HepG2 (cell line): ENCODE results near the gene PAK6. TPM values are rescaled to one million over a fixed set of nuclear protein-coding genes. Genes with fewer than 3 reads are reported as not detected.

Experiments used
- ATAC-seq: fragments of 200-7000 bp; cut with Tn5 transposase; 3 replicates; pipeline ENCODE4 v1.9.1; 2020; ENCODE audit warnings: mild to moderate bottlenecking, moderate library complexity
- BruUV-seq: library from RNA; stranded (reverse); fragments of 400-500 nt; replicated peaks from 2 replicates; lab custom pipeline; 2021; lab: Mats Ljungman, UMichigan
- CTCF ChIA-PET: fragments of 300-600 bp; formaldehyde crosslinking; extraction: SDS; loops from one replicate; lab custom pipeline; 2021; ENCODE audit warnings: low total read pairs, inconsistent platforms, low intra/inter-chr PET ratio; lab: Yijun Ruan, JAX
- POLR2A ChIA-PET: fragments of 350-600 bp; sonication (Branson Sonifier 250); formaldehyde crosslinking; loops from one replicate; lab custom pipeline; 2020; ENCODE audit warnings: antibody characterized with exemption, inconsistent platforms; lab: Yijun Ruan, JAX
- DNase-seq: peaks from one replicate; pipeline ENCODE4 v3.0.0-alpha.2; 2015; ENCODE audit warnings: low spot score
- FAIRE-seq: peaks from 3 replicates; lab custom pipeline; 2011; peaks lifted over from hg19 to GRCh38; lab: Jason Lieb, UNC
- H2AFZ ChIP-seq: one replicate; pipeline ENCODE4 v1.6.1; 2011; ENCODE audit warnings: low read length, inconsistent platforms
- H3K27ac ChIP-seq: fragments of 300-600 bp; 3 replicates; pipeline ENCODE4 v1.8.0; 2011; ENCODE audit warnings: mixed run types, mild to moderate bottlenecking, mixed read lengths, low read length, inconsistent platforms; ENCODE audit not compliant: insufficient read depth; ENCODE audit errors: extremely low read length
- H3K27me3 ChIP-seq, 2 experiments: fragments of 200-600 bp in 1 of 2; 2 replicates in 1 of 2; 3 replicates in 1 of 2; pipeline versions ENCODE4 v1.6.0 to v1.8.0; 2011; ENCODE audit warnings: low read length in 2 of 2, mild to moderate bottlenecking in 2 of 2, moderate library complexity in 2 of 2, inconsistent platforms in 1 of 2; ENCODE audit not compliant: insufficient read depth in 2 of 2, control insufficient read depth in 1 of 2
- H3K36me3 ChIP-seq, 2 experiments: fragments of 200-600 bp in 1 of 2; replicated peaks in 1 of 2; 2 replicates in 1 of 2; 3 replicates in 1 of 2; pipeline versions ENCODE4 v1.5.1 to v1.8.0; 2011; ENCODE audit warnings: low read length in 2 of 2, inconsistent platforms in 1 of 2; ENCODE audit not compliant: insufficient read depth in 2 of 2, control insufficient read depth in 1 of 2
- H3K4me1 ChIP-seq: 2 replicates; pipeline ENCODE4 v1.5.1; 2012; ENCODE audit warnings: low read length, inconsistent platforms; ENCODE audit not compliant: insufficient read depth
- H3K4me2 ChIP-seq: 2 replicates; pipeline ENCODE4 v1.6.0; 2011; ENCODE audit warnings: low read depth, low read length, inconsistent platforms
- H3K4me3 ChIP-seq, 3 experiments: fragments of 200-600 bp in 1 of 3; sonication (generic), shearing (Covaris generic) in 1 of 3; replicated peaks in 1 of 3; 2 replicates each; pipeline ENCODE4 v1.5.1; 2011 to 2016; ENCODE audit warnings: low read length in 3 of 3, inconsistent platforms in 2 of 3, low read depth in 2 of 3, mild to moderate bottlenecking in 2 of 3, control low read depth in 1 of 3, mixed read lengths in 1 of 3; ENCODE audit not compliant: insufficient read depth in 1 of 3
- H3K79me2 ChIP-seq: one replicate; pipeline ENCODE4 v1.6.1; 2011; ENCODE audit warnings: low read length, inconsistent platforms; ENCODE audit not compliant: insufficient read depth
- H3K9ac ChIP-seq: 2 replicates; pipeline ENCODE4 v1.6.0; 2011; ENCODE audit warnings: mild to moderate bottlenecking, low read depth, low read length, inconsistent platforms; ENCODE audit not compliant: insufficient read depth
- H3K9me3 ChIP-seq: 2 replicates; pipeline ENCODE4 v1.5.1; 2012; ENCODE audit warnings: mild to moderate bottlenecking, low read length
- H4K20me1 ChIP-seq: 2 replicates; pipeline ENCODE4 v1.6.0; 2011; ENCODE audit warnings: inconsistent platforms, mild to moderate bottlenecking, low read length, moderate library complexity; ENCODE audit not compliant: insufficient read depth
- CREB1 ChIP-seq, 2 experiments: fragments of 450-650 bp in 1 of 2; IDR thresholded peaks; 2 replicates each; pipeline ENCODE4 v1.6.1; 2016 to 2017; ENCODE audit warnings: control low read depth in 1 of 2, mild to moderate bottlenecking in 1 of 2, missing compliant biosample characterization in 1 of 2, missing genetic modification characterization in 1 of 2
- KLF13 ChIP-seq: sonication (generic); formaldehyde crosslinking; IDR thresholded peaks from 2 replicates; pipeline ENCODE4 v1.4.0; 2020; ENCODE audit warnings: mild to moderate bottlenecking, missing genetic modification reagents
- MTA3 ChIP-seq: sonication (generic); formaldehyde crosslinking; IDR thresholded peaks from 2 replicates; pipeline ENCODE4 v1.4.0; 2020; ENCODE audit warnings: missing genetic modification reagents
- NR1H2 ChIP-seq: sonication (generic); formaldehyde crosslinking; IDR thresholded peaks from 2 replicates; pipeline ENCODE4 v1.8.1; 2022; ENCODE audit warnings: low read depth, missing genetic modification reagents, borderline replicate concordance
- NR2F1 ChIP-seq, 2 experiments: fragments of 450-650 bp in 1 of 2; formaldehyde crosslinking in 1 of 2; IDR thresholded peaks; 2 replicates each; pipeline versions ENCODE4 v1.5.0 to v1.6.1; 2016 to 2020; ENCODE audit warnings: mild to moderate bottlenecking in 1 of 2, missing compliant biosample characterization in 1 of 2, missing genetic modification reagents in 1 of 2, moderate library complexity in 1 of 2
- RBFOX2 ChIP-seq: fragments of 200-400 bp; formaldehyde crosslinking; IDR thresholded peaks from 2 replicates; pipeline ENCODE4 v1.6.1; 2017; ENCODE audit warnings: low read depth, mild to moderate bottlenecking, low read length
- SMAD9 ChIP-seq: sonication (generic); formaldehyde crosslinking; IDR thresholded peaks from 2 replicates; pipeline ENCODE4 v1.5.1; 2020; ENCODE audit warnings: mild to moderate bottlenecking, missing genetic modification reagents
- TBL1XR1 ChIP-seq: fragments of 150-350 bp; IDR thresholded peaks from 2 replicates; pipeline ENCODE4 v1.6.1; 2014; ENCODE audit warnings: borderline replicate concordance, low read length; ENCODE audit not compliant: partially characterized antibody
- TBX3 ChIP-seq: fragments of 450-650 bp; IDR thresholded peaks from 2 replicates; pipeline ENCODE4 v1.6.1; 2017; ENCODE audit warnings: antibody characterized with exemption, mild to moderate bottlenecking, inconsistent platforms, borderline replicate concordance
- XRCC5 ChIP-seq: fragments of 200-400 bp; formaldehyde crosslinking; optimal IDR thresholded peaks from 2 replicates; pipeline ENCODE3; 2017; ENCODE audit warnings: mild to moderate bottlenecking, low read length
- ZNF253 ChIP-seq: sonication (generic); formaldehyde crosslinking; IDR thresholded peaks from 2 replicates; pipeline ENCODE4 v1.8.0; 2022; ENCODE audit warnings: mild to moderate bottlenecking, missing genetic modification reagents, borderline replicate concordance
- ZNF776 ChIP-seq: sonication (generic); formaldehyde crosslinking; IDR thresholded peaks from 2 replicates; pipeline ENCODE4 v1.4.0; 2020; ENCODE audit warnings: mild to moderate bottlenecking, missing genetic modification reagents
- ZNF777 ChIP-seq: sonication (generic); formaldehyde crosslinking; IDR thresholded peaks from 2 replicates; pipeline ENCODE4 v1.4.0; 2020; ENCODE audit warnings: missing genetic modification reagents
- WGBS: methylation state at CpG from one replicate; pipeline ENCODE4 v1.1.6; 2017; ENCODE audit warnings: low lambda C conversion rate; 5-methylcytosine and 5-hydroxymethylcytosine counted together
- in situ Hi-C: cut with HindIII; loops from 2 replicates; pipeline ENCODE4 v1.10.0; 2017; ENCODE audit warnings: low pct_unique_long_range_greater_than_20kb; ENCODE audit not compliant: extremely low pct_ligation_motif_present
- intact Hi-C: fragments of 100-400 bp; cut with micrococcal nuclease; formaldehyde crosslinking; loops from one replicate; pipeline ENCODE4 v1.10.0; 2022; ENCODE audit not compliant: unreplicated experiment
- polyA plus RNA-seq, 8 experiments: library from polyadenylated mRNA; depleted of rRNA in 3 of 8; stranded (reverse) in 7 of 8; unstranded in 1 of 8; fragments of >200 nt; fragmentation: Illumina TruSeq in 4 of 8; extraction: Trizol in 4 of 8; gene quantifications; 2 replicates each; pipeline versions ENCODE4 v1.2.1 to v1.2.3, GENCODE V29; 2011 to 2016; ENCODE audit warnings: low read depth in 4 of 8, missing spikeins in 1 of 8, mixed read lengths in 1 of 8; ENCODE audit not compliant: insufficient read depth in 1 of 8
- total RNA-seq, 5 experiments: library from RNA; depleted of rRNA; stranded (reverse); fragments of >200 nt; fragmentation: Illumina TruSeq; extraction: Trizol; gene quantifications; 2 replicates each; pipeline ENCODE4 v1.2.3, GENCODE V29; 2016; ENCODE audit warnings: low read depth in 1 of 5
- TF ChIP-seq, protein P1 (sequence below): sonication (generic); formaldehyde crosslinking; IDR thresholded peaks from 2 replicates; pipeline ENCODE4 v1.4.0; 2020; ENCODE audit warnings: low read depth, mild to moderate bottlenecking, missing genetic modification reagents

The PAK6 gene
- total and polyA plus RNA-seq, 2 of the 13 experiments (the other 11 are each of a cell fraction or from before 2014, with no cell fraction given) = 0.07 TPM; not detected in 1

DNA sequence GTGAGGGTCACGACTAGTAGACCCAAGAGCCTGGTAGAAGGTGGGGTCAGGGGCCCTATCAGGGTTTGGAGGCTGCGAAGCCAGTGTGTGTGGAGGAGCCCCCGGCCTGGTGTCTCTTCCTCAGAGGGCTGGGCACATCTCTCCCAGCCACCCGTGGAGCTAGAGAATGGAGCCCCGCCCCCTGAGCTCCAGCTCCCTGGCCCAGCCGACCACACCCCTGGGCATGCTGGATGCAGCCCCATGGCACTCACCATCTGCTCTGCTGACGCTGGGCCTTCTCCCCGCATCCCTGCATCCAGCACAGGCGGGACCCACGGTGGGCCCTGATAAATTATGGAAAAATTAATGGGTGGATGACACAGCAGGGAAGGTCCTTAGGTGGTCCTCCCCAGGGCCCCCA, 26.5 kb downstream of the PAK6 start:
- FAIRE-seq (no peak), ATAC-seq (no peak), DNase-seq (no peak)
- ChIA-PET POLR2A (no interaction called here), CTCF (no interaction called here)
- Histone ChIP-seq H3K9me3 (no peaks in the 10 kb centered on the region), H3K4me2 (no peak overlapping the region), H3K27ac (no peak overlapping the region), H3K27me3 (peaks cover 6 to 39% of the 10 kb centered on the region in 2 experiments; a peak in 4 of 5 replicates), H3K4me1 (no peaks in the 10 kb centered on the region), H4K20me1 (no peaks in the 10 kb centered on the region), H2AFZ (no peak overlapping the region), H3K4me3 (no peak overlapping the region), H3K79me2 (no peaks in the 10 kb centered on the region), H3K36me3 (no peaks in the 10 kb centered on the region), H3K9ac (no peak overlapping the region)
- WGBS = 62% methylated on average over 3 of the region's 10 CpGs
- intact Hi-C loops (no loop called here), in situ Hi-C loops (no loop called here)
- TF ChIP-seq, protein P1, sequence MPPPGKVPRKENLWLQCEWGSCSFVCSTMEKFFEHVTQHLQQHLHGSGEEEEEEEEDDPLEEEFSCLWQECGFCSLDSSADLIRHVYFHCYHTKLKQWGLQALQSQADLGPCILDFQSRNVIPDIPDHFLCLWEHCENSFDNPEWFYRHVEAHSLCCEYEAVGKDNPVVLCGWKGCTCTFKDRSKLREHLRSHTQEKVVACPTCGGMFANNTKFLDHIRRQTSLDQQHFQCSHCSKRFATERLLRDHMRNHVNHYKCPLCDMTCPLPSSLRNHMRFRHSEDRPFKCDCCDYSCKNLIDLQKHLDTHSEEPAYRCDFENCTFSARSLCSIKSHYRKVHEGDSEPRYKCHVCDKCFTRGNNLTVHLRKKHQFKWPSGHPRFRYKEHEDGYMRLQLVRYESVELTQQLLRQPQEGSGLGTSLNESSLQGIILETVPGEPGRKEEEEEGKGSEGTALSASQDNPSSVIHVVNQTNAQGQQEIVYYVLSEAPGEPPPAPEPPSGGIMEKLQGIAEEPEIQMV (CRISPR knock-in tag) = no peak
- TF ChIP-seq MTA3 (CRISPR knock-in tag) (no peak), ZNF776 (CRISPR knock-in tag) (no peak)
- BruUV-seq = no TSS peak

DNA sequence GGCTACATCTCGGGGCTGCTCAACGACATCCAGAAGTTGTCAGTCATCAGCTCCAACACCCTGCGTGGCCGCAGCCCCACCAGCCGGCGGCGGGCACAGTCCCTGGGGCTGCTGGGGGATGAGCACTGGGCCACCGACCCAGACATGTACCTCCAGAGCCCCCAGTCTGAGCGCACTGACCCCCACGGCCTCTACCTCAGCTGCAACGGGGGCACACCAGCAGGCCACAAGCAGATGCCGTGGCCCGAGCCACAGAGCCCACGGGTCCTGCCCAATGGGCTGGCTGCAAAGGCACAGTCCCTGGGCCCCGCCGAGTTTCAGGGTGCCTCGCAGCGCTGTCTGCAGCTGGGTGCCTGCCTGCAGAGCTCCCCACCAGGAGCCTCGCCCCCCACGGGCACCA, 27.0 kb downstream of the PAK6 start:
- H3K36me3 ChIP-seq = no peaks in the 10 kb centered on the region
- H2AFZ ChIP-seq = no peak overlapping the region
- no peak overlapping the region for H3K9ac ChIP-seq
- WGBS = 57% methylated on average over 2 of the region's 20 CpGs
- POLR2A ChIA-PET = no interaction called here
- no peaks in the 10 kb centered on the region for H3K9me3 ChIP-seq
- TF ChIP-seq SMAD9 (CRISPR knock-in tag) (no peak), ZNF253 (CRISPR knock-in tag) (no peak), NR1H2 (CRISPR knock-in tag) (no peak), XRCC5 (no peak), RBFOX2 (no peak), ZNF777 (CRISPR knock-in tag) (no peak), TBL1XR1 (no peak), CREB1 (IDR thresholded peaks at IDR 0.05) (no peak), CREB1 (CRISPR knock-in tag; IDR thresholded peaks at IDR 0.05) (no peak), KLF13 (CRISPR knock-in tag) (no peak), TBX3 (no peak), NR2F1 (CRISPR knock-in tag; IDR thresholded peaks at IDR 0.05) (no peak)
- TF ChIP-seq, all 625 proteins: peak for 0
- no TSS peak for BruUV-seq
- DNase-seq (no peak), ATAC-seq (no peak), FAIRE-seq (no peak)
- intact Hi-C loops = no loop called here
- Histone ChIP-seq H3K4me2 (no peak overlapping the region), H3K27ac (no peak overlapping the region), H3K79me2 (no peaks in the 10 kb centered on the region), H3K4me1 (no peaks in the 10 kb centered on the region), H3K27me3 (peaks cover 6 to 44% of the 10 kb centered on the region in 2 experiments; a peak in 4 of 5 replicates), H4K20me1 (no peaks in the 10 kb centered on the region), H3K4me3 (no peak overlapping the region)
- CTCF ChIA-PET = no interaction called here
- in situ Hi-C loops = no loop called here
